NOMO-1 (cell line): ENCODE results near the gene SLC12A4.

Experiments used
- DNase-seq, 2 experiments: peaks; one replicate each; lab custom pipeline; 2025; ENCODE audit not compliant: unreplicated experiment in 2 of 2; lab: John Stamatoyannopoulos, UW

The SLC12A4 gene

DNA sequence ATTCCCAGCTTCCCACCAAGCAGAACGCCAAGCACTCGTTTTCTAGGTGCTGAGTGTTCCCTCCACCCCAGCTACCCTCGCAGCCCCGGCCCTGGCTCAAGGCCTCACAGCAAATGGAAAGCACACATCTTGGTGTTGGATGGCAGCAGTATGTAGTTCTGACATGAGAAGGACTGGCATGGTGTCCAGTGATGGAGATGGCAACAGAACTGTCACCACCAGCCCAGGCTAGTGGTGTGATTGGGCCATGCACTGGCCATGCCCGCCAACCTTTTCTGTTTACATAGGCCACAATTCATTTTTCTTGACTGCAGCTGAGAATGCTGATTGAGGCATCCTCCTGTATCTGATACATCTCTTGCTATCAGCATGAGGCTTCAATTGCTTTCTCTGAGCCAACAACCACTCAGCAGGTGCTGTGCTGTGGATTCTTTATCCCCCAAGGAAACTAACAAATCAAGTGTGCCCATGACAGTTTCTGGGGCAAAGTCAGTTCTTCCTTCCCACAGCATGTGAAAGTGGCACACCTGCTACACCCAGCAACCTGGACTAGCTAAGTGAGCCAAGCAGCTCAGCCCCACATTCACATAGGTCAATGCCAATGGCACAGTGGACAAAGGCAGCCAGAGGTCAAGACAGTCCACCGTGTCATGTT lies 3.8 kb downstream of the SLC12A4 start:
- DNase-seq, result no peak

DNA sequence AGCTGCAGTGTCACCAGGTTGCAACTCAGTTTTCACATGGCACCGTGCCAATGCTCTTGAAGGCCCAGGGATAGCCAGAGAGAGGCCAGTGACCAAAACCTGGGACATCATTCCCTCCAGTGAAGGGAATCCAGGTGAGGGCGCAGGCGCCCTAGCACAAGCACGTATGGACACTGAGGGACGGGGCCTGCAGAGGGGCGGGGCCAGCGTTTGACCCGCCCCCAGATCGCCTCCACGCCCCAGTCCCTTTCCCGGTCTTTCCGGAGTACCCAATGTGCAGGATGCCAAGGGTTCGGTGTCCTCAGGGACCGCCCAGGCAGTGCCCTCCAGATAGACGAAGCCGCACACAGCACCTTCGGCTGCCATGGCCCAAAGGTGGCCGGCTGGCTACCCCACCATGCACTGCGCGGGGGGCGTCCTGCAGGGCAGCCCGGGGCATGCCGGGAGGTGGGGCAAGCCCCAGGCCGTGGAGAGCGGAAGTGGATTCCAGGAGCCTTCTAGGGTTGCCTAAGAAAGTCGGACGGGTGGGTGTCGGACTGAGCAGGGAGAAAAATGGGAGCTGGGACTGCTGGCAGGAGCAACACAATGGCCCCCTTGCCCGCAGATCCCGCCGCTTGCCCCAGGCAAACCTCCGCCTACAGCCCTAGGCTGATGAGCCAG lies 4.6 kb downstream of the SLC12A4 start:
- no peak for DNase-seq

DNA sequence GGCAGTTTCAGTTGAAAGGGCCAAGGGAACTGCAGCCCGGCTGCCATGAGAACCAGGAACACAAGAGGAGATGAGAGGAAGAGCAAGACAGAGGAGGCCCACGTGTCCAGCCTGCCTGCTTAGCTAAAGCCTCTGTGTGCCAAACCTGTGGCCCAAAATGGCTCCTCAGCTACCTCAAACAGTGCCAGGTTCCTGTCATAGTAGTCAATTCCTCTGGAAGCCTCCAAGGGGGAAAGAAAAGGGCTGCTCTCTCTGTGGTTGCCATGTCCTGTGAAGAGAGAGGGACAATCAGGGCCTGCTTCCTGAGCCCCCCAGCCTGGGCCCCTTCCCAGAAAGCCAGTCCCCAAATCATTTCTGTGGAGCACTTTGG lies 5.2 kb downstream of the SLC12A4 start:
- no peak for DNase-seq

DNA sequence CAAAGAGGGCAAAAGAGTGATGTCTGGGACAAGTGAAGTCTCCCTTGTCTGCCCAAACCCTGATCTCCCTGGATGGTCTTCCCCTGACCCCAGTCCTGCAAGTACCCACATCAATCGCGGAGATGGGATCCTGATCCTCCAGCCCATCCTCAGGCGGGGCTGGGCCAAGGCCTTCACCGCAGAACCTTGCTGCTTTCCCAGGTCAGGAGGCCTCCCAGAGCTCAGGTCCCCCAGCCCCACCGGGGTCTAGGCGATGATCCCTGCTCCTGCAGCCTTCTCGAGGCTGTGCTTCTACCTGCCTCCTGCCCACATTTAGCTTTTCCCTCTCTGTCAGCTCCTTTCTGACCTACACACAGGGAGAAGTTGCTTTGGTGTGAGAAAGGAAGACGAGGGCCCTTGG lies 6.3 kb downstream of the SLC12A4 start:
- DNase-seq, result no peak

DNA sequence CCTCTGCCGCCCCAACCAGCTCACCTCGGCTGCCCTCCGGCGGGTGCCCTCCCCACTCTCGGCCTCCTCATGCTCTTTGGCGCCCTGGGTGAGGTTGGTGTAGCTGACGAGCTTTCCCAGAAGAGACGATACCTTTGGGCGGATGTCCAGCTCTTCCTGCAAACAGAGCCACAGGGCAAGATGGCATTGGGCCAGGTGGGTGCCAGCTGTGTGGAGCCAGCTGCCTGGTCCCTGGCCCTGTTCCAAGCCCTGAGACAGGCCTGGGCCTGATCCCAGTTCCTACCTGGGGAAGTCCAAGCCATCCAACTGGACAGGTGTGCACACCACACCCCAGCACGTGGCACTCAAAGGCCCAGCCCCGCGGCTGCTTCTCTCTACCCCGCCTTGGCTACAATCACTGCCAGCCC lies 6.9 kb downstream of the SLC12A4 start:
- no peak for DNase-seq

DNA sequence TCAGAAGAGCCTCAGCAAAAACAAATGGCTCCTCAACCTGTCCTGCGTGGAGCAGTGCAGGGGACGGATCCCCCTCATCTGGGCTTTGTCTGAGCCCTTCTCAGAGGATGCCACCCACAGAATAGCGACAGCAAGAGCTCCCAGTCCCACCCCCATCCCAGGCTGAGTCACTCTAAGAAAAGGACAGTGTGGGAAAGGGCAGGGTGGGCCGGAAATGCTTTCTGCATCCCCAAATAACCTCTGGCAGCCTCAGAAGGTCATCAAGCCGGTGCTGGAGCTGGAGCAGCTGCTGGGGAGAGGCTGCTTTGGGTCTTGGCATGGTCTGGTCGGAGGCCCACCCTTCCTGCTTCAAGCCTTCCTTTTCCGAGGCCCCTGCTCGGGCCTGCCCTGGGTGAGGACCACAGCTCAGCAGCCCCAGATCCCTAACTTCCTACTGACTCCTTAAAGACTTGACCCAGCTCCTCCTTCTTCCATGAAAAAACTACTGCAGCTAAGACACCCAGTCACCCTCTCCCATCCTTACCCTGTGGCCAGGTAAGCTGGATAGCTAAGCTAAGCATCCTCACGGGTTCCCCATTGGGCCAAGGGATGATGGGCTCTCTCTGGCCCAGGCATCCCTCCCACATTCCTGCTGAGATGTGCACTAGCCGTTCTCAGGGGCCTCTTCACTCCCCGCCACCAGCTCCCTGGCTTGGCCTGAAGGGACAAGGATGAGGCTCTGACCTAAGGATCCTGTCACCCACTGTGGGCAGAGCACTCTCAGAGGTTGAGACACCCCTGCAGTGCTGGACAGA lies 8.7 kb downstream of the SLC12A4 start:
- no peak for DNase-seq

DNA sequence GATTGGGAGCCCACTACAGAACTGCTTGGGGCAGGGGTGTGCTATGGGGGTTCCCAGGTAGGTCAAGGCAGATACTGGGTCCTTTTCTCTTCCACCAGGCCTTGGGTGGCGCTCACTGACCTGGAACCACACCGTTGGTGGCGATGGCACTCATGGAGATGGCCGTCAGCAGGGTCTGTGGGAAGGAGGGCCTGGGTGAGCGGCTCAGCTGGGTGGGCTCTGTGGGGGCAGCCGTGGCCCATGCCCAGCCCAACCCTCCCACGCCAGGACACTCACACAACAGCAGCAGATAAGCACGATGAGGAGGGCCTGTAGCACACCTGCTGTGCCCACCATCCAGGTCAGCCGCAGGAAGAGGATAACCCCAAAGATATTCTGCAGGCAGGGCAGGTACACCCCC lies 10.8 kb downstream of the SLC12A4 start:
- no peak for DNase-seq

DNA sequence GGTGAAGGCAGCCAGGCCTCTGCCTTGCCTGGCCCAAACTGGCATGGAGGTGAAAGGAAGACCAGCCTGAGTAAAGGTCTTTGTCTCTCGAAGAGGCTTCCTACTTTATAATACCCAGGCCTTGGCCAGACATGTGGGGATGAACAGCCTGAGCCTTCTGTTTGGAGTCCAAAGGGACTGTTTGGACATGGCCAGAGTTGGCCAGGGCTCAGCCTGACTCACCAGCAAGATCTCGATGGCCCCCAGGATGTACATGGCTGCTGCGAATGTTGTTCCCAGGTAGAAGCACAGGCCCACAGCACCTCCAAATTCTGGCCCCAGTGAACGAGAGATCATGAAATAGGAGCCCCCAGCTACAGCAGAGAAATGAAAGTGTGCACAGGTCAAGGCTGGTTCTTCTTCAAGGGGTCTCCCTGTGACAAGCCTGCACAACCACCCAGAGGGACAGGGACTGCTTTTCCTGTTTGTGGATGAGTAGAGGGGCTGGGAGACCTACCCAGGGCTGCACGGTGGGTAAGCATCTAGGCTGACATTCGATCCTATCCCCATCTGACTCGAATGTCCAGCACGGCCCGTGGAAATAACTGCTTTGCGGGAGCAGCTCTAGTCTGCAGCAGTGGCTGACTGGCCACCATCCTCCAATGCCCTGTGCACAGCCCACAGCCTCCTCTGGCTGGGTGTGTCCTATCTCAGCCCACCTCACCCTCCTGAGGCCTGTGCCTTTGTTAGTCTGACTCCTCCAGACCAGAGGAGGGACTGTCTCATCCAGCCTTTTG lies 13.8 kb downstream of the SLC12A4 start:
- no peak for DNase-seq

DNA sequence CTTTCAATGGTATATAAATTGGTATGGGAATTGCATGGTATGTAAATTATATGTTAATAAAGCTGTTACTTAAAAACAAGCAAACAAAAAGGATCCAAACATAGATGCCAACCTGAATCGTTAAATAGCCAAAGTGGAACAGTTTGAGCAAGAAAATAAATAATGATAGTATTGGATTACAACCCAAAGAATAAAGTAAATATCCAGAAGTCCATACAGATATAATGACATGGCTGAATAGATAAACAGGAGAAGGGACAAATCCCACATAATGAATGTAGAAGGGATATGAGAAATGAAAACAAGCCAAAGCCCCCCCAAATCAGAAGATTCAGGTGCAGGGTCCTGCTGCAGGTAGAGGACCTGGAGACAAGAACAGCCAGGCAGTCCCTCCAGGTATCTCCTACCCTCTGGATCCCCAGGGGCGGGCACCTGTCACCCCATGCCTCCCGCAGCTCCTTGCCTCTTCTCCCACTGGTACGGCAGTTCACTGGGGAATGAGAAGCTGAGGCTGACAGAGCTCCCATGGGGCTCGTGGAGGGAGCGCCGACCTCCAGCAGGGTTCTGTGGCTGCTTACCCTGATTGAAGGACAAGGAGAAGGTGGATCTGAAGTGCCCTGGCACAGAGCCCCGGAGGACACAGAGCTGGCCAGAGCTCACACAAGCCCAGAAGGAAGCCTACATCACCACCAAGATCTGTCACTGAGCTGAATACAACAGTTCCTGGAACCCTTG lies 14.6 kb downstream of the SLC12A4 start:
- DNase-seq, result no peak

DNA sequence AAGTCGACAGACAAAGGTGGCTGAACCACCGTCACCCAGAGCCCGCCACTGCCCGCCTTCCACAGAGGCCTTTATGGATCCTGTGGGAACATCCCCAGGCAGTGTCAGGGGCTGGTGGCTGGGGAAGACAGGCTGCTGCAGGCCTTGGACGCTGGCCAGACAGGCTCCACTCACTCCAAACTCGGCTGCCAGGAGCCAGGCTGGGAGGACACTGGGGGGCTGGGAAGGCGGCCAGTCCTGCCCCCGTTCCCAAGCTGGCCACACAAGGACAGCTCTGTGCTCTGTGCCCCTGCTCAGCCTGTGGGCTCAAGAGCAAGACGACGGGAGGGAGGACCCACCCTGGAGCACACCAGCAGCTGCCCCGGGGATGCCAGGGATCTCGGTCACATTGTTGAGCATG lies 17.0 kb downstream of the SLC12A4 start:
- DNase-seq, result no peak

DNA sequence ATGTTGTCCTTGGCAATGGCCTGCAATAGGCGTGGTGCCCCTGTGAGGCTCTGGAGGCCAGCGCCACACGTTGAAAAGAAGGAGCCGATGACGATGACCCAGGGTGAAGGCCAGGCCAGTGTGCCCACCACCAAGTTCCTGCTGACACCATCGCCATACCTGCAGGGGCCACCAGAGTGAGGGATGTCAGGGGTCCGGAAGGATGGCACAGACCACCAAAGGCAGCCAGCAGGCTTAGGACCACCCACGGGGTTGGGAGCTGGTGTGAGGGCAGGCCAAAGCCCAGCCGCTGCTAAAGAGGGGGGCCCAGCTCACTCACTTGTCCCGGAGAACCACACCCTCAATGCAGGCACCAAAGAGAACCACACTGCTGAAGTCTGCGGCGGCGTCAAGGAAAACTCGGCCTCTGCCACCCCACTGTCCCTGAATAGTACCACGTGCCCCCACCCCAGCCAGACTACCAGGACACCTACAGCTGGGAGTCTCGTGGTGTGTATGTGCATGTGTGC lies 18.0 kb downstream of the SLC12A4 start:
- DNase-seq, result no peak

DNA sequence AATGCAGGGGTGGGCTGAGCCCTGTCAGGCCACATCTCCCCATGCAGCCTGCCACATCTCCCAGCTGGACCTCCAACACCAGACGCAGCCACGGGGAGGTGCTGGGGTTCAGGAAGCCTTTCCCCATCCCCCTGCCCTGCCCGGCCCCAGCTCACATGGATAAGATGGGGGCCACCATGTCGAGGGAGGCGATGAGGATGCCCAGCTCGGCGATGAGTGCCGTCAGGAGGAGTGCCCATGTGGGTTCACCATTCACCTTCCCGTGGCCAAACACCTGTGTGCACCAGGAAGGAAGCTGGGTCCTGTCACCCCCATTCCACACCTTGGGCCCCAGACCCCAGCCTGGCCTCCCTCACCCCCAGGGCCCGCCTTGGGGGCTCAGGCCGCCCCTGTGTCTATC lies 18.8 kb downstream of the SLC12A4 start:
- DNase-seq, result no peak

DNA sequence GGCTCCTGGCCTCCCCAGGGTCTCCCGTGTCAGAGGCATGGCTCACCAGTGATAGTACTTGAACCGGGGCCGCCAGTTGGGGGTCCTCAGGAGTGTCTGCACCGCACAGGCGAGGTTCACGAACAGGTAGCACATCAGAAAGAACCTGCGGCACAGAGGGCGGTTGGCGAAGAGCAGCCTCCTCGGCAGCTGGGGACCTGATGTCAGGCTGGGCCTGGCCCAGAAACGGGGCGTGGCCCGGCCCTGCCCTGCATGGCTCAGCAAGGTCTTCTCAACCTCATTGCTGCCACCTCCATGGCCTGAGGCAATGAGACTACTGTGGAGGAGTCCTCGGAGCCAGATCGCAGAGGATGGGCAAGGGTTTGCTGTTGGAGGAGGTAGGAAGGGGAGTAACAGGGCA lies 20.4 kb downstream of the SLC12A4 start:
- no peak for DNase-seq

DNA sequence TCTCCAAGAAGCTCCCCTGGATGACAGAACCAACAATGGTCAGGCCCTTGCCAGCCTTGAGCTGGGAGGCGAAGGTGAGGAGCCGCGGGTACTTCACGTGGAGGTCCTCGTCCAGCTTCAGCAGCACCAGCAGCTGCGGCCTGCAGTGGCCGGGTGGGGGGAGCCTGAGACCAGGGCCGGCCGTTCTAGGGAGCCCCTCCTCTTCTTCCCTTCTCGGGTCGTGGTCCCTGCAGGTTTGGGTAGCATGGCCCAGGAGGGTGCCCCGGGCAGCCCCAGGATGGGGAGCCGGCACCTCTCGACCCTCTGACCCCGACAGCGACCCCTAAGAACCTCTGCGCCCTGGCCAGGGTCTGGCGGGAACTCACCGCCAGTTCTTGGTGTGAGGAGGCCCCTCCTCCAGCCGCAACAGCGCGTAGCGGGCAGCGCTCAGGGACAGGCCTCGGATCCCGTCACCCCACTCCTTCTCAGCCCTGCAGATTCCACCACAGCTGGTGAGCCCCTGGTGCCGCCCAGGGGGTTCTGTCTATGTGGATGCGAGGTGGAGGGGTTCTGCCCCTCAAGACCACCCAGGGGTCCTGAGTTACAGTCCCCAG lies 21.4 kb downstream of the SLC12A4 start:
- DNase-seq, result no peak

DNA sequence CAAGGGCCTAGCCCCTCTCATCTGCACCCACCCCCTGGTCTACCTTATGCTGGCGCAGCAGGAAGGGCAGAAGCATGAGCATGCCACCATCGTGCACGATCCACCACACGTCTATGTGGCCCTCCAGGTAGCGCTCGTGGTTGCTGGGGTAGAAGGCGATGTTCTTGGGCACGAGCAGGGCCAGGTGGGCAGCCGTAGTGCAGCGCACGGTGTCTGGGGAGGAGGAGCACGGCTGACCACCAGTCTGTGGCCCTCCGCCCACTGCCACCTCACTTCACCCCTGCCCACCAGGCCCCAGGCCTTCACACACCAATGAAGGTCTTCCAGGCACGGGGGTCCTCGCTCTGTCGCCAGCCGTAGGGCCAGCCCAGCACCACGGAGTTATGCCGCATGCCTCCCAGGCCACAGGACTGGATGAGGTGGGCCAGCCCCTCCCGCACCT lies 22.3 kb downstream of the SLC12A4 start:
- DNase-seq, result no peak

DNA sequence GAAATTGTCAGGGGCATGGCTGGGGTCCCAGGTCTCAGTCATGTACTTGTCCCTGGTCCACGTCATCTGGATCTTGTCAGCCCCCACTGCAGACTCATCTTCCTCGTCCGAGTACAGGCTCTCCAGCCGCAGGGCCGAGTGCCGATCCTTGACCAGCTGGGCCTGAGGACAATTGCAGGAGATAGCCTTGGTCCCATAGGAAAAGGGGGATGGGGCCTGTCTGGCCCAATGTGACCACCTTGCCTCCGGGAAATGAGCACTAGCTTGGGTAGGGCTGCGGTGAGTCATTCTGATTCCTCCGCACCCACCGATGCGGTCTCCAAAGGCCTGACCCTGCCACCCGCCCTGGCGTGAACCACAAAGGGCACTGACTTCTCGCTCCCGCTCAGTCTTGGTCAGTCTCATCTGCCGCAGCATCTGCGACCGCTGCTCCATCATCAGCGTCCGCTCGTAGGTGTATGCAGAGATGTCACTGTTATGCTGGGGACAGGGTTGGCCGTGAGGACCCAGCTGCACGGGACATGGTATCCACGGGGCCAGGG lies 23.0 kb downstream of the SLC12A4 start:
- no peak for DNase-seq

DNA sequence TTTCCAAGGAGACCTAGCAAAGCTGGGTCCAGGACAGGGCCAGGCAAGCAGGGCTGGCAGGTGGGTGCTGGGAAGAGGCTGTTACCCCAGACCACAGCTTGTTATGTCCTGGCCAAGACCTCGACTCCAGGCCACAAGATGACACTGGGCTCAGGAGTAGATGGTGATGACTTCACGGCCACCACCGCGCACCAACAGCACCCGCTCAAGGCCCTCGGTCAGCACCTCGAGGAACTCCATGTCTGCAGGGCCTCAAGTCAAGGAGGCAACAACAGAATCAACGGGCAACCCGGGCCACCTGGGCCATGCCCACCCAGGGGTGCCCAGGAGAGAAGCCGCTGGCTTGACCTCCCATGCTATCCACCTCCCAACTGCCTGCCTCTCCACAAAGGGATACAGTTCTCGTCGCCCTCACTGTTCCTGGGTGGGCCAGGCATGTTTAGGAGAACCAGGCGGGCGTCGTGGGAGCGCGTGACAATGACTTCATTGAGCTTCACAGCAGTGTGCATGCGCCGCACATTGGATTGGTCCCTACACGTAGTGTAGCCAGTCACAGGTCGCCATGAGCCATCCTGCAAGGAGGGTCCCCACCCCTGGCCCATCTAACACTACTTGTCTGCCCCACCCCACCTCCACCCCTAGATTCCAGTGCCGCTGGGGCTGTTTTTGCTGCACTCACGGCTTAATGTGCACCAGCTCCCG lies 23.6 kb downstream of the SLC12A4 start:
- no peak for DNase-seq

DNA sequence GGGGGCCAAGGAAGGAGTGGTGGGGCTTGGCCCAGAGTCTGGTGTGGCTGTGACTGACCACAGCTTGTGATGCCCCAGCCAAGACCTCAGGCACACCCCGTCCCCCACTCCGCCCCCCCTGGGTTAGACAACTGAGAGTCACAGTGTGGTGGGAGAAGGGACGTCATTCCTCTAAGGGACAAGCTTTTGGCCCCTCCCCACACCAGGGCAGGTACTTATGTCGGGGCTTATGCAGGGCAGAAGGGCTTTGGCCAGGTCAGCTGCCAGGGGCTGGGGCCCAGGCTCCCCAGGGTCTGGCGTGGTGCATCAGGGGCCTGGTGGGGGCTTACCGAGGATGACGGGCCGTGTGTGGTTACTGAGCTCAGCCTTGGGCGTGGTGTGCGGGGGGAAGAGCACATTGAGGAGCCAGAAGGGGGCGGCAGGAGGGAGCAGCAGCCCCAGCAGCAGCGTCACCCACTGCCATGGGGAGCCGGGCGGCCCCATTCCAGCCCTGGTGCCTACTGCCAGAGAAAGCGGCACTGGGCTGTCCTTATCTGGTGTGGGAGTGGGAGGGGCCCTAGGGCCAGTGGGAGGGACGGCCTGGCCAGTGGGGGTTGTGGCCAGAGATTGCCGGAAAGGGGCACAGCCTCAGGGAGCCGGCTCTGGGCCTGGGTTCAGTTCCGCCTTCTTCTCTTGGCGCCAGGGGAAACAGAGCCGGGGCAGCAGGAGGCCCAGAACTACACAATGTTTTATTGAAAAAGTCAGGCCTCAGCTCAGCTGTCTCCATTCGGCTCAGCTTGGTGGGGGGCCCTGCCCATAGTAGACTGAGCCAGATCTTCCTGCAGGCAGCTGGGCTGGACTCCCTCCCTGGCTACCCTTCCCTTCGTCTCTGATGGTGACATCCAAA lies 24.6 kb downstream of the SLC12A4 start, which contains the start of gene LCAT:
Gene LCAT, minus strand, starts transcription at position 502 of the 886 bp plus-strand sequence. Its CDS starts 19 bp downstream, at position 483.
- DNase-seq, result peak; percentile 32 to 73
